Gastrocnemius medialis (tissue), 4 donors: ENCODE measurements around the gene COLQ. TPM values are rescaled to one million over a fixed set of nuclear protein-coding genes. Genes with fewer than 3 reads are reported as not detected.

Experiments
- ATAC-seq, 2 donors: fragments of 150-250 bp; one replicate each; pipeline ENCODE4 v1.9.1; 2016
- DNase-seq, 2 donors: peaks; one replicate each; pipeline ENCODE4 v3.0.0-alpha.2; 2019
- H3K27ac ChIP-seq, 4 donors: fragments of 200-600 bp; sonication (generic); 1 replicate in 1 of 4; 2 replicates in 3 of 4; pipeline ENCODE4 v1.5.1; 2016 to 2018; ENCODE audit warnings: mild to moderate bottlenecking in 2 of 4, moderate library complexity in 1 of 4
- H3K27me3 ChIP-seq, 3 donors: fragments of 200-600 bp; sonication (generic) in 2 of 3; 1 replicate in 1 of 3; 2 replicates in 2 of 3; pipeline versions ENCODE4 v1.5.1 to v1.6.0; 2016 to 2019; ENCODE audit warnings: mild to moderate bottlenecking in 1 of 3, moderate library complexity in 1 of 3
- H3K36me3 ChIP-seq, 2 donors: fragments of 200-600 bp; sonication (generic) in 1 of 2; one replicate each; pipeline ENCODE4 v1.5.1; 2017 to 2018
- H3K4me1 ChIP-seq, 2 donors: fragments of 200-600 bp; sonication (generic) in 1 of 2; one replicate each; pipeline ENCODE4 v1.5.1; 2016 to 2017; ENCODE audit warnings: mild to moderate bottlenecking in 2 of 2
- H3K4me3 ChIP-seq, 4 donors: fragments of 200-600 bp; sonication (generic) in 3 of 4; 1 replicate in 1 of 4; 2 replicates in 3 of 4; pipeline ENCODE4 v1.5.1; 2016 to 2019; ENCODE audit warnings: mild to moderate bottlenecking in 2 of 4
- H3K9me3 ChIP-seq, 3 donors: fragments of 200-600 bp; sonication (generic) in 2 of 3; 1 replicate in 1 of 3; 2 replicates in 2 of 3; pipeline ENCODE4 v1.5.1; 2016 to 2019
- POLR2A ChIP-seq, 2 donors: fragments of 450-650 bp; IDR thresholded peaks; one replicate each; pipeline ENCODE4 v1.6.1; 2017; ENCODE audit warnings: antibody characterized with exemption in 2 of 2, mild to moderate bottlenecking in 2 of 2, moderate library complexity in 2 of 2
- in situ Hi-C, 4 donors: fragments of 200-750 bp; cut with MboI; loops; one replicate each; pipeline versions ENCODE4 v1.15.0 to v1.8.0; 2017; ENCODE audit warnings: low sequenced_read_pairs in 4 of 4
- intact Hi-C: fragments of 100-400 bp; cut with DNase I; formaldehyde crosslinking; loops from one replicate; pipeline ENCODE4 v1.15.1; 2023; ENCODE audit warnings: low total_unique reads
- total RNA-seq, 4 donors: library from RNA; depleted of rRNA; stranded (reverse); fragments of >200 nt; gene quantifications; one replicate each; pipeline versions ENCODE4 v1.1.0 to v1.2.3, GENCODE V29; 2016
- TF ChIP-seq, protein P1 (sequence below), 5 experiments: fragments of 450-650 bp in 3 of 5; fragments of 200-600 bp in 2 of 5; sonication (generic) in 2 of 5; IDR thresholded peaks in 4 of 5; conservative IDR thresholded peaks in 1 of 5; 1 replicate in 4 of 5; 2 replicates in 1 of 5; pipeline ENCODE4 v1.5.1; 2016 to 2019; ENCODE audit warnings: antibody characterized with exemption in 5 of 5, mild to moderate bottlenecking in 3 of 5, moderate library complexity in 3 of 5

The COLQ gene
- total RNA-seq, 4 donors from 2014 or later, result 2.8 to 4.7 (median 3.0) TPM

DNA sequence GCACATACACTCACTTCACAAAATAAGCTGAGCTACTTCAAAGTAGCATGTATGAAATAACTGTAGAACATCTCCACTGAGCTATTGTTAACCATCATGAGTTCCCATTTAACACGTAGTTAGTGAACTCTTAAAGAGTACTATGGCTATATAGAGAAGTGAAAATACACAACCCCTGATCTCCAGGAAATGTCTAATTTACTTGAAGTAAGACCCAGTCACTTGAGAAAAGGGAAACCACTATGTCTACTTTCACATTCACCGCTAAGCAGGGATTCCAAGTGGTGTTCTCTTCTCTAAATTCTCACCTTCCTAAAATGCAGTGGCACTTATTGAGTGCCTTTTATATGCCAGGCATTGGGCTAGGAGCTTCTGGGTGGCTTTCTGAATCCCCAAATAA, 35.0 kb upstream of the COLQ start:
- no peak for DNase-seq
- no peak for TF ChIP-seq POLR2A (IDR thresholded peaks at IDR 0.05)
- TF ChIP-seq, protein P1, sequence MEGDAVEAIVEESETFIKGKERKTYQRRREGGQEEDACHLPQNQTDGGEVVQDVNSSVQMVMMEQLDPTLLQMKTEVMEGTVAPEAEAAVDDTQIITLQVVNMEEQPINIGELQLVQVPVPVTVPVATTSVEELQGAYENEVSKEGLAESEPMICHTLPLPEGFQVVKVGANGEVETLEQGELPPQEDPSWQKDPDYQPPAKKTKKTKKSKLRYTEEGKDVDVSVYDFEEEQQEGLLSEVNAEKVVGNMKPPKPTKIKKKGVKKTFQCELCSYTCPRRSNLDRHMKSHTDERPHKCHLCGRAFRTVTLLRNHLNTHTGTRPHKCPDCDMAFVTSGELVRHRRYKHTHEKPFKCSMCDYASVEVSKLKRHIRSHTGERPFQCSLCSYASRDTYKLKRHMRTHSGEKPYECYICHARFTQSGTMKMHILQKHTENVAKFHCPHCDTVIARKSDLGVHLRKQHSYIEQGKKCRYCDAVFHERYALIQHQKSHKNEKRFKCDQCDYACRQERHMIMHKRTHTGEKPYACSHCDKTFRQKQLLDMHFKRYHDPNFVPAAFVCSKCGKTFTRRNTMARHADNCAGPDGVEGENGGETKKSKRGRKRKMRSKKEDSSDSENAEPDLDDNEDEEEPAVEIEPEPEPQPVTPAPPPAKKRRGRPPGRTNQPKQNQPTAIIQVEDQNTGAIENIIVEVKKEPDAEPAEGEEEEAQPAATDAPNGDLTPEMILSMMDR (IDR thresholded peaks at IDR 0.05 in 4 of 5, conservative IDR thresholded peaks at IDR 0.05 in 1 of 5), result no peak
- peaks cover 3% of the 10 kb centered on the region in 2 donors for H3K4me1 ChIP-seq
- ATAC-seq, result no peak
- no peaks in the 10 kb centered on the region for H3K27me3 ChIP-seq
- intact Hi-C loops (loop anchor here (10.0 kb wide), 1 partner anchor 442 kb away; no protein-coding TSS in a partner anchor), in situ Hi-C loops (loop anchor here (10.0 to 25.0 kb wide), 5 partner anchors 92 to 352 kb away; partner anchors contain the start of genes CAPN7 (in 4 of the 4), EAF1 (in 3 of the 4) and METTL6 (in 3 of the 4))
- no peaks in the 10 kb centered on the region for H3K9me3 ChIP-seq
- H3K36me3 ChIP-seq, result peaks cover 0 to 7% of the 10 kb centered on the region in 2 donors
- H3K4me3 ChIP-seq, result no peak overlapping the region
- no peak overlapping the region for H3K27ac ChIP-seq

DNA sequence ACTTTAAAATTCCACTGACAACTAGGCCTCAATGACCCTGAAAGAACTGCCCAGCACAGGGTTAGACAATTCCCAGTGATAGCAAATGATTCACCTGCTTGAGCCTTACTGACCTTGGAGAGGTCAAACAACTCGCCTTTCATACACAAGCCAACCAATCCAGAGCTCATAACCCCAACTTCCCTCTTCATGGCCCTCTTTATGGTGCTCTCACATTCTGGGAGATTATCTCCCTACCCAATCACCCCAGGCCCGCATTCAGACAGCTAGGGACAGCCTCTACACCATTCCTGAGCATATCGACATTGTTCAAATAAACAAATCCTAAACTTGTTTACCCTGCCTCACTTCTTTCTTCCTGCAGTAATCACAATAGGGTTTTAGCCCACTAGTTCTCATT, 32.2 kb upstream of the COLQ start:
- no peaks in the 10 kb centered on the region for H3K27me3 ChIP-seq
- intact Hi-C loops (loop anchor here (5.0 to 10.0 kb wide), 2 partner anchors 351 to 439 kb away; no protein-coding TSS in a partner anchor), in situ Hi-C loops (loop anchor here (10.0 to 25.0 kb wide), 5 partner anchors 89 to 349 kb away; partner anchors contain the start of genes CAPN7 (in 4 of the 4), EAF1 (in 3 of the 4) and METTL6 (in 3 of the 4))
- peak overlapping the region in 3 of 4 donors; percentile 13 to 26 (median 26) for H3K27ac ChIP-seq
- ATAC-seq (peak; percentile 73 to 90), DNase-seq (peak in 1 of 2 donors; percentile 25)
- TF ChIP-seq POLR2A (IDR thresholded peaks at IDR 0.05), result no peak
- H3K9me3 ChIP-seq, result no peaks in the 10 kb centered on the region
- no peak overlapping the region for H3K4me3 ChIP-seq
- peaks cover 3% of the 10 kb centered on the region in 2 donors for H3K4me1 ChIP-seq
- no peaks in the 10 kb centered on the region for H3K36me3 ChIP-seq

DNA sequence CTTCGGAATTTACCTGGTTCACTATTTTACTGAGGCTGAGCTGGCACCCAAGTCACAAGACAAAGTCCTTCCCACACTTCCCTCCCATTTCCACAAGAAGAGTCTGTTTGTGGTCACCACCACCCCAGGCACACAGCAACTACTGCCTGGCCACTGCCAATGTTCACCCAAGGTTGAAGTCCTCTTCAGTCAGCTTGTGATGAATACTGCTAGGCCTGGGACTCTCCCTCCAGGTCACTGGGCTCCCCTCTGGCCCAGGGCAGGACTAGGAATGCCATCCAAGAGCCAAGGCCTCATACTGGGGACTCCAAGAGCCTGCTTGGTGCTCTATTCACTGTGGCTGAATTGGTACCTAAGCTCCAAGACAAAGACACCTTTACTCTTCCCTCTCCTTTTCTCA, 30.4 kb upstream of the COLQ start:
- no peak overlapping the region for H3K27ac ChIP-seq
- no peak for TF ChIP-seq POLR2A (IDR thresholded peaks at IDR 0.05)
- TF ChIP-seq, protein P1 (IDR thresholded peaks at IDR 0.05 in 4 of 5, conservative IDR thresholded peaks at IDR 0.05 in 1 of 5), result no peak
- no peaks in the 10 kb centered on the region for H3K9me3 ChIP-seq
- no peaks in the 10 kb centered on the region for H3K4me1 ChIP-seq
- H3K27me3 ChIP-seq, result no peaks in the 10 kb centered on the region
- DNase-seq (no peak), ATAC-seq (no peak)
- intact Hi-C loops, result loop anchor here (5.0 to 10.0 kb wide), 2 partner anchors 350 to 437 kb away; no protein-coding TSS in a partner anchor
- in situ Hi-C loops, result loop anchor here (10.0 to 25.0 kb wide), 5 partner anchors 87 to 347 kb away; partner anchors contain the start of genes CAPN7 (in 4 of the 4), EAF1 (in 3 of the 4) and METTL6 (in 3 of the 4)
- no peak overlapping the region for H3K4me3 ChIP-seq
- no peaks in the 10 kb centered on the region for H3K36me3 ChIP-seq

DNA sequence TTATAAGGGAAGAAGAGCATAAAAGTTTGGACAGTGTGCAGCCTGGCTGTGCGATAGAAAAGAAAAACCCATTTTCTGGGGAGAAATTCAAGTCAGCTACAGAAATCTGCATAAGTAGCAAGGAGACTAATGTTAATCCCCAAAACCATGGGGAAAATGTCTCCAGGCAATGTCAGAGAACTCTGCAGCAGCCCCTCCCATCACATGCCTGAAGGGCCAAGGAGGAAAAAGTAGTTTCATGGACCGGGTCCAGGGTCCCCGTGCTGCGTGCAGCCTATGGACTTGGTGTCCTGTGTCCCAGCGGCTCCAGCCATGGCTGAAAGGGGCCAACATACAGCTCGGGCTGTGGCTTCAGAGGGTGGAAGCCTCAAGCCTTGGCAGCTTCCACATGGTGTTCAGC, 28.3 kb upstream of the COLQ start:
- no peak overlapping the region for H3K27ac ChIP-seq
- no peaks in the 10 kb centered on the region for H3K9me3 ChIP-seq
- H3K4me1 ChIP-seq, result no peaks in the 10 kb centered on the region
- in situ Hi-C loops, result loop anchor here (10.0 to 25.0 kb wide), 5 partner anchors 85 to 345 kb away; partner anchors contain the start of genes CAPN7 (in 4 of the 4), EAF1 (in 3 of the 4) and METTL6 (in 3 of the 4)
- ATAC-seq (no peak), DNase-seq (no peak)
- H3K4me3 ChIP-seq, result no peak overlapping the region
- TF ChIP-seq POLR2A (IDR thresholded peaks at IDR 0.05), result no peak
- TF ChIP-seq, protein P1 (IDR thresholded peaks at IDR 0.05 in 4 of 5, conservative IDR thresholded peaks at IDR 0.05 in 1 of 5), result no peak
- intact Hi-C loops, result loop anchor here (5.0 to 10.0 kb wide), 2 partner anchors 348 to 435 kb away; no protein-coding TSS in a partner anchor
- H3K27me3 ChIP-seq, result no peaks in the 10 kb centered on the region
- no peaks in the 10 kb centered on the region for H3K36me3 ChIP-seq

DNA sequence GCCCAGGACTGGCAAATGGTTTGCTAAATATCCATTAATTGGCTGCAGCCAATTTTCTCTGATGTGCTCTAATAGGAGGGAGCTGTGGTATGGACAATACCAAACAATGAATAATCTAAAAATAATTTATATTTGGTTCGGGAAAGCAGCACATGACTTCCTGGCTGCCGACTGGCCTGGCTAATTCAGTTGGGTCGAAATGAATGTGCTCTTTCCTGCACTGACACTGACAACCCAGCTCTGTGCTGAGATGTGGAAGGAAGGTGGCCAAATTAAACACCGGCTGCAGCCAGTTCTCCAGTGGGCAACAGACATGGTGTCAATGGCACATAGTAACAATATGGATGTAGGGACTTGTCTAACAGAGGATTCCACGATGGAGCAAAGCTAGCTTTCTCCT, 21.1 kb upstream of the COLQ start:
- H3K36me3 ChIP-seq, result no peaks in the 10 kb centered on the region
- no peaks in the 10 kb centered on the region for H3K27me3 ChIP-seq
- DNase-seq, result no peak
- no peak for TF ChIP-seq POLR2A (IDR thresholded peaks at IDR 0.05)
- TF ChIP-seq, protein P1 (IDR thresholded peaks at IDR 0.05 in 4 of 5, conservative IDR thresholded peaks at IDR 0.05 in 1 of 5), result no peak
- H3K4me1 ChIP-seq, result peaks cover 0 to 12% of the 10 kb centered on the region in 2 donors
- H3K27ac ChIP-seq, result no peak overlapping the region
- no peak overlapping the region for H3K4me3 ChIP-seq
- H3K9me3 ChIP-seq, result no peaks in the 10 kb centered on the region
- ATAC-seq, result no peak
- intact Hi-C loops, result no loop called here
- in situ Hi-C loops, result no loop called here
